Vagina (tissue), 2 donors: ENCODE data around the gene ASB7. TPM values are rescaled to one million over a fixed set of nuclear protein-coding genes. Genes with fewer than 3 reads are reported as not detected.

Experiments
- DNase-seq, 2 donors: peaks; one replicate each; pipeline ENCODE4 v3.0.0-alpha.2; 2017; ENCODE audit errors: extremely low spot score in 2 of 2
- H3K27ac ChIP-seq: fragments of 200-600 bp; sonication (generic); one replicate; pipeline ENCODE4 v1.5.1; 2019
- H3K27me3 ChIP-seq: fragments of 200-600 bp; sonication (generic); one replicate; pipeline ENCODE4 v1.5.1; 2019
- H3K36me3 ChIP-seq, 2 donors: fragments of 200-600 bp; sonication (generic); one replicate each; pipeline ENCODE4 v1.5.1; 2017 to 2019
- H3K4me1 ChIP-seq: fragments of 200-600 bp; sonication (generic); one replicate; pipeline ENCODE4 v1.5.1; 2019
- H3K4me3 ChIP-seq, 2 donors: fragments of 200-600 bp; sonication (generic); 1 replicate in 1 of 2; 2 replicates in 1 of 2; pipeline ENCODE4 v1.5.1; 2016 to 2019
- H3K9me3 ChIP-seq: fragments of 200-600 bp; sonication (generic); one replicate; pipeline ENCODE4 v1.5.1; 2019
- POLR2A ChIP-seq, 2 donors: fragments of 450-650 bp; IDR thresholded peaks; one replicate each; pipeline ENCODE4 v1.6.1; 2017; ENCODE audit warnings: antibody characterized with exemption in 2 of 2, mild to moderate bottlenecking in 2 of 2, moderate library complexity in 2 of 2
- POLR2AphosphoS5 ChIP-seq, 2 donors: sonication (generic); formaldehyde crosslinking; IDR thresholded peaks; one replicate each; pipeline ENCODE4 v1.9.0; 2017; ENCODE audit warnings: antibody characterized with exemption in 2 of 2, mild to moderate bottlenecking in 2 of 2, low read depth in 1 of 2; ENCODE audit not compliant: insufficient read depth in 1 of 2
- intact Hi-C: fragments of 100-400 bp; cut with DNase I; formaldehyde crosslinking; loops from one replicate; pipeline ENCODE4 v1.15.1; 2023
- total RNA-seq: library from RNA; depleted of rRNA; stranded (reverse); fragments of >200 nt; gene quantifications from one replicate; pipeline ENCODE4 v1.2.3, GENCODE V29; 2016
- TF ChIP-seq, protein P1 (sequence below), 3 experiments: fragments of 450-650 bp in 2 of 3; fragments of 200-600 bp in 1 of 3; sonication (generic) in 1 of 3; IDR thresholded peaks; one replicate each; pipeline ENCODE4 v1.5.1; 2017 to 2019; ENCODE audit warnings: antibody characterized with exemption in 3 of 3, mild to moderate bottlenecking in 2 of 3, moderate library complexity in 2 of 3

ASB7 gene
- total RNA-seq, 1 donor from 2014 or later, result 17.9 TPM

DNA sequence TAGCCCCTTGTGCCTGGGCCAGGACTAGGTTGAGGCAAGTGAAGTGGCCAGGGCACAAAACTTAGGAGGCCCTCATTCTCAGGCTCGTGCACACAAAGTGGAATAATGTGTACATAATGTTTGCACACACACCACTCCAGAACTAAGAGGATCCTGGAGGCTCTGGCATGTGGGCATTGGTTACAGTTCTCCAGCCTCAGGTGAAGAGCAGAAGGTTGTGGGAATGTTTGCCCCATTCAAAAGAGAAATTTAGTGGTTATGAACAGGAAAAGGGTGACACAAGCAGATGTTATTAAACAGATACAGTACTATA is 31.3 kb downstream of the ASB7 start:
- Histone ChIP-seq H3K27ac (no peak overlapping the region), H3K9me3 (no peaks in the 10 kb centered on the region), H3K36me3 (peaks cover 0 to 13% of the 10 kb centered on the region in 2 donors), H3K4me3 (no peak overlapping the region), H3K4me1 (no peaks in the 10 kb centered on the region), H3K27me3 (no peaks in the 10 kb centered on the region)
- TF ChIP-seq POLR2AphosphoS5 (IDR thresholded peaks at IDR 0.05; ENCODE audit: insufficient read depth in 1 of 2, low read depth in 1 of 2), result no peak
- TF ChIP-seq, protein P1, sequence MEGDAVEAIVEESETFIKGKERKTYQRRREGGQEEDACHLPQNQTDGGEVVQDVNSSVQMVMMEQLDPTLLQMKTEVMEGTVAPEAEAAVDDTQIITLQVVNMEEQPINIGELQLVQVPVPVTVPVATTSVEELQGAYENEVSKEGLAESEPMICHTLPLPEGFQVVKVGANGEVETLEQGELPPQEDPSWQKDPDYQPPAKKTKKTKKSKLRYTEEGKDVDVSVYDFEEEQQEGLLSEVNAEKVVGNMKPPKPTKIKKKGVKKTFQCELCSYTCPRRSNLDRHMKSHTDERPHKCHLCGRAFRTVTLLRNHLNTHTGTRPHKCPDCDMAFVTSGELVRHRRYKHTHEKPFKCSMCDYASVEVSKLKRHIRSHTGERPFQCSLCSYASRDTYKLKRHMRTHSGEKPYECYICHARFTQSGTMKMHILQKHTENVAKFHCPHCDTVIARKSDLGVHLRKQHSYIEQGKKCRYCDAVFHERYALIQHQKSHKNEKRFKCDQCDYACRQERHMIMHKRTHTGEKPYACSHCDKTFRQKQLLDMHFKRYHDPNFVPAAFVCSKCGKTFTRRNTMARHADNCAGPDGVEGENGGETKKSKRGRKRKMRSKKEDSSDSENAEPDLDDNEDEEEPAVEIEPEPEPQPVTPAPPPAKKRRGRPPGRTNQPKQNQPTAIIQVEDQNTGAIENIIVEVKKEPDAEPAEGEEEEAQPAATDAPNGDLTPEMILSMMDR (IDR thresholded peaks at IDR 0.05), result no peak
- no peak for TF ChIP-seq POLR2A (IDR thresholded peaks at IDR 0.05)
- DNase-seq, result no peak
- intact Hi-C loops, result no loop called here

DNA sequence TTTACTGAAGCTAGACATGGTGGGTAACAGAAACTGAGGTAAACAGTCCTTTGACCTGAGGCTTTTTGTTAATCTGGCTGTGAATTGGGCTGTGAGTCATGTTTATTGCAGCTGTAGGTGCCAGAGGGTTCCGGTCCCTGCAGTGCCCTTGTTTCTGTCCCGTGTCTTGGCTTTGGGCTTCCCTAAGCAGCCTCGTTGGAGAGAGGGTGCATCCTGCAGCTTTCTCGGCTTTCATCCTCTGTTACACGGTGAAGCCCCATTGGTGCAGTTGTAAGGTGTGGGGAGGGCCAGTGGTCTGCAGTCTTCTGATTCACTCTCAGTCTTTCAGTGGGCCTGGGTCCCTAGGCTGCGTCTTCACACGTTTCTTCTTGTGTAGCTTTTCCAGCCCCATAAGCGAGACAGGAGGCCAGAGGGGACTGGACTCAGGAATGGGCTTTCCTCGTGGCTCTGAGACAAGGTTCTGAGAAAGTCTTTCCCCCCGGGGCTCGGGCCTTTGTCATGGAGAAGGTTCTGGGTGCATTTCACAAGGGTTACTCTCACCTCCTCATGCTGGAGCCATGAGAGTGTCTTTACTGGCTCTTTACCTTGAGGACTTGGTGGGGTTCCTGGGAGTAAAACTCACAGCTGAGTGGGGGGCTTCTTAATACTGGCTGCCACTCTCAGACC is 33.1 kb downstream of the ASB7 start:
- H3K4me3 ChIP-seq, result no peak overlapping the region
- TF ChIP-seq, protein P1 (IDR thresholded peaks at IDR 0.05), result no peak
- TF ChIP-seq POLR2A (IDR thresholded peaks at IDR 0.05) (no peak), POLR2AphosphoS5 (IDR thresholded peaks at IDR 0.05; ENCODE audit: insufficient read depth in 1 of 2, low read depth in 1 of 2) (no peak)
- DNase-seq, result no peak
- intact Hi-C loops, result no loop called here
- H3K27me3 ChIP-seq, result no peaks in the 10 kb centered on the region
- no peaks in the 10 kb centered on the region for H3K9me3 ChIP-seq
- H3K27ac ChIP-seq, result no peak overlapping the region
- H3K36me3 ChIP-seq, result peaks cover 0 to 8% of the 10 kb centered on the region in 2 donors
- H3K4me1 ChIP-seq, result no peaks in the 10 kb centered on the region

DNA sequence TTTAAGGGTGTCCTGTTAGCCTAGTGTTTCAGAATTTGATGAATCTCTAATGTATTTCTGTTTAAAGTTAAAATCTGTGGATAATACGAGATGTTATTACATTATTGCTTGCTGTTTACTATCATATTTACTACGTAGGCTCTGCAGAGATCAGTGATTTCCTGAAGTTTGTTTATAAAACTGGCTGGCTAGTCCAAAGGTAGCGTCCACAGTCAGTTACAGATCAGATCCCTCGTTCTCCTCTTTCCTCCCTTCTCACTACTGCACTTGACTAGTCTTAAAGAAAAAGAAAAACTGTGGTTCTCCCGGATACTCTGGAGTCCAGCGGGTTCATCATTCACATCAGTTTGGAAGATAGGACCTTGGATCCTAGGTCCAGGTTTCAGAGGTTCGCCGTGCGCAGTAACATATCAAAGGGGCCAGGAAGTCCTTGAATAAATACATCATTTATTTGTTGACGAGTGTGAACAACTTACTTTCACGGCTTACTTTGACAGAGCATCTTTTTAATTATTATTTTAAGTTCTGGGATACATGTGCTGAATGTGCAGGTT is 35.9 kb downstream of the ASB7 start:
- no peaks in the 10 kb centered on the region for H3K27me3 ChIP-seq
- H3K27ac ChIP-seq, result no peak overlapping the region
- H3K9me3 ChIP-seq, result no peaks in the 10 kb centered on the region
- no peak for TF ChIP-seq POLR2AphosphoS5 (IDR thresholded peaks at IDR 0.05; ENCODE audit: insufficient read depth in 1 of 2, low read depth in 1 of 2)
- TF ChIP-seq POLR2A (IDR thresholded peaks at IDR 0.05), result no peak
- TF ChIP-seq, protein P1 (IDR thresholded peaks at IDR 0.05), result no peak
- no peak for DNase-seq
- intact Hi-C loops, result no loop called here
- no peaks in the 10 kb centered on the region for H3K4me1 ChIP-seq
- H3K36me3 ChIP-seq, result no peaks in the 10 kb centered on the region
- no peak overlapping the region for H3K4me3 ChIP-seq

DNA sequence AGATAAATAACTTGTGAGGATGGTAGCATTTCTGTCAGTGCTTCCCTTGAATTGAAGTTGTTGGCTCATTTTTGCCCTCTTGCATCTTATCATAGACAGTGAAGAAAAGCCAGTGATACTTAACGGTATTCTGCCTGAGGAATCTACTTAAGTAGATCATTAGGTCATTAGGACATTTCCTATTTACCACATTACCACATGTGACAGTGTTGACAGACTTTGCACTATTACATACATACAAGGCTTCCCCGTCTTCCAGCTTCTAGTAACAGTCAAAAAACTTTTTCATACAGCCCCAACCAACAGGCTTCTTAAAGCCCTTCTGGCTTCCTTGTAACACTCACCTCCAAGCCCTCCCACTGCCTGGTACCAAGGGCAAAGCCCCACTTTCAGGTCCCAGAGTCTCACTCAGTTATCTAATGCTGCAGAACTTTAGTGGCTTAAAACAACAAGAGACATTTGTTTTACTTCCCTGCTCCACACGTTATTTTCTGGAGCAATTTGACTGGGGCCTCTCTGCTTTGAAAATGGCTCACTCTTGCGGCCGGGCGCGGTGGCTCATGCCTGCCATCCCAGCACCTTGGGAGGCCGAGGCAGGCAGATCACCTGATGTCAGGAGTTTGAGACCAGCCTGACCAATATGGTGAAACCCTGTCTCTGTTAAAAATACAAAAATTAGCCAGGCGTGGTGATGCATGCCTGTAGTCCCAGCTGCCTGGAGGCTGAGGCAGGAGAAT is 40.0 kb downstream of the ASB7 start:
- no peaks in the 10 kb centered on the region for H3K27me3 ChIP-seq
- H3K4me3 ChIP-seq, result no peak overlapping the region
- H3K4me1 ChIP-seq, result no peaks in the 10 kb centered on the region
- TF ChIP-seq POLR2A (IDR thresholded peaks at IDR 0.05) (no peak), POLR2AphosphoS5 (IDR thresholded peaks at IDR 0.05; ENCODE audit: insufficient read depth in 1 of 2, low read depth in 1 of 2) (no peak)
- TF ChIP-seq, protein P1 (IDR thresholded peaks at IDR 0.05), result no peak
- H3K36me3 ChIP-seq, result no peaks in the 10 kb centered on the region
- DNase-seq, result no peak
- H3K27ac ChIP-seq, result no peak overlapping the region
- H3K9me3 ChIP-seq, result no peaks in the 10 kb centered on the region
- intact Hi-C loops, result no loop called here

DNA sequence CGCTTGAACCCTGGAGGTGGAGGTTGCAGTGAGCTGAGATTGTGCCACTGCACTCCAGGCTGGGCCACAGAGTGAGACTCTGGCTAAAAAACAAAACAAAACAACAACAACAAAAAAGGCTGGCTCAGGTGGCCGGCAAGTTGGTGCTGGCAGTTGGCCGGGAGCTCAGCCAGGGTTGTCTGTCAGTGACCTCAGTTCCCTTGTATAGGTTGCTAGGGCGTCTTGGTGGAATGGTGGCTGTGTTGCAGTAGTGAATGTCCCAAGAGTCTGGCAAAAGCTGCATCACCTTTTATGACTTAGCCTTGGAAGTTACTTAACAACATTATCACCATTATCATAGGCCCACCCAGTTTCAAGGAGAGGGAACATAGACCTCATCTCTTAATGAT is 40.6 kb downstream of the ASB7 start:
- Histone ChIP-seq H3K4me3 (no peak overlapping the region), H3K36me3 (no peaks in the 10 kb centered on the region), H3K9me3 (no peaks in the 10 kb centered on the region), H3K27me3 (no peaks in the 10 kb centered on the region), H3K27ac (no peak overlapping the region), H3K4me1 (no peaks in the 10 kb centered on the region)
- DNase-seq, result no peak
- intact Hi-C loops, result no loop called here
- TF ChIP-seq POLR2A (IDR thresholded peaks at IDR 0.05), result no peak
- TF ChIP-seq, protein P1 (IDR thresholded peaks at IDR 0.05), result no peak
- no peak for TF ChIP-seq POLR2AphosphoS5 (IDR thresholded peaks at IDR 0.05; ENCODE audit: insufficient read depth in 1 of 2, low read depth in 1 of 2)
